ENCODE results near the gene CDC20.

DNA sequence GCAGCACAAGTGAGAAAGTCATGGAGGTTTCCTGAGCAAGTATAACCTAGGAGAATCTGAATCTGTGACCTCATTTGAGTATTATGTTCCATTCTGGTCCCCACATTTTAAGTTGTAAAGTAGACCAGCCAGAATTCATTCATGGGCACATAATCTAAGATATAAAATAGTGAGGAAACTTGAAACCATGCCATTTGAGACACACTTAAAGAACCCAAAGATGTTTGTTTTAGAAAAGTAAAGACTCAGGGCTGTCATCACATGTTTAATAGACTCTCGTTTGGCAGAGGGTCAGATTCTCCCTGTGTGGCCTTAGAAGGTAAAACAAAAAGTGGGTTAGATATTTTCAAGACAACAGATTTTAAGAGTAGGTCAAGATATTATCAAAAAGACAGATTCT is 37.3 kb downstream of the CDC20 start:
- TF ChIP-seq SIX5 (IDR thresholded peaks at IDR 0.05; ENCODE audit: low read depth, low read length) (no peak), CTCF (IDR thresholded peaks at IDR 0.05; ENCODE audit: control extremely low read depth in 1 of 3, insufficient read depth in 1 of 3, low read depth in 1 of 3, low read length in 3 of 3) (no peak), RAD21 (IDR thresholded peaks at IDR 0.05 in 1 of 2, conservative IDR thresholded peaks at IDR 0.05 in 1 of 2; ENCODE audit: low read depth in 2 of 2, low read length in 2 of 2) (no peak), POLR2AphosphoS5 (IDR thresholded peaks at IDR 0.05; ENCODE audit: low read depth, low read length) (no peak), EP300 (IDR thresholded peaks at IDR 0.05; ENCODE audit: borderline replicate concordance in 1 of 2, low read depth in 2 of 2, low read length in 2 of 2) (no peak), SRF (IDR thresholded peaks at IDR 0.05; ENCODE audit: low read depth, low read length) (no peak)

All from H1 (cell line).